Kidney epithelial cell (primary cell): ENCODE measurements around the gene ABLIM3. TPM values are rescaled to one million over a fixed set of nuclear protein-coding genes. Genes with fewer than 3 reads are reported as not detected.

Experiments used
- DNase-seq: peaks from one replicate; pipeline ENCODE4 v3.0.0-alpha.2; 2010; ENCODE audit warnings: low read depth
- H3K27me3 ChIP-seq: 2 replicates; pipeline ENCODE4 v1.6.0; 2011; ENCODE audit warnings: low read length; ENCODE audit not compliant: control insufficient read depth, insufficient read depth
- H3K36me3 ChIP-seq: 2 replicates; pipeline ENCODE4 v1.5.1; 2011; ENCODE audit warnings: low read length; ENCODE audit not compliant: control insufficient read depth, insufficient read depth
- H3K4me3 ChIP-seq: 2 replicates; pipeline ENCODE4 v1.5.1; 2011; ENCODE audit warnings: low read depth, mild to moderate bottlenecking, control low read depth, low read length
- CTCF ChIP-seq: IDR thresholded peaks from 2 replicates; pipeline ENCODE4 v1.5.1; 2011; ENCODE audit warnings: mild to moderate bottlenecking, moderate library complexity, low read length, control low read depth, inconsistent platforms; ENCODE audit not compliant: insufficient read depth, poor library complexity, severe bottlenecking
- total RNA-seq: library from RNA; depleted of rRNA; stranded (reverse); fragments of >200 nt; gene quantifications from 2 replicates; pipeline ENCODE4 v1.2.3, GENCODE V29; 2015

The ABLIM3 gene
- total RNA-seq, 1 donor from 2014 or later, result 35.2 TPM

- Histone ChIP-seq H3K36me3 (no peaks in the 10 kb centered on the region), H3K27me3 (no peaks in the 10 kb centered on the region), H3K4me3 (no peak overlapping the region)
- TF ChIP-seq CTCF, result no peak
- DNase-seq, result no peak
These were observed 15.3 kb downstream of the ABLIM3 start for GRCh38 chr5:149156435-149157083.

- H3K36me3 ChIP-seq, result no peaks in the 10 kb centered on the region
- TF ChIP-seq CTCF, result no peak
- no peak for DNase-seq
- H3K4me3 ChIP-seq, result no peak overlapping the region
- no peaks in the 10 kb centered on the region for H3K27me3 ChIP-seq
These were observed 16.0 kb downstream of the ABLIM3 start for GRCh38 chr5:149157330-149157729.

- no peak for DNase-seq
- no peak for TF ChIP-seq CTCF
These were observed 19.0 kb downstream of the ABLIM3 start for GRCh38 chr5:149160291-149160787.

GRCh38 chr5:149161026-149161687 is 19.9 kb downstream of the ABLIM3 start:
- DNase-seq, result no peak
- H3K27me3 ChIP-seq, result no peaks in the 10 kb centered on the region
- TF ChIP-seq CTCF, result no peak
- no peaks in the 10 kb centered on the region for H3K36me3 ChIP-seq
- no peak overlapping the region for H3K4me3 ChIP-seq

More at GRCh38 chr5:149160291-149160787, 19.0 kb downstream of the ABLIM3 start:
- Histone ChIP-seq H3K4me3 (no peak overlapping the region), H3K27me3 (no peaks in the 10 kb centered on the region), H3K36me3 (no peaks in the 10 kb centered on the region)

GRCh38 chr5:149161850-149162249 is 20.6 kb downstream of the ABLIM3 start:
- Histone ChIP-seq H3K27me3 (no peaks in the 10 kb centered on the region), H3K36me3 (no peaks in the 10 kb centered on the region), H3K4me3 (no peak overlapping the region)
- DNase-seq, result no peak
- TF ChIP-seq CTCF, result no peak
